GM19043 (cell line): Measurements from ENCODE around the gene GAS7.

Experiments
- ATAC-seq: cut with Tn5 transposase; IDR thresholded peaks from one replicate; pipeline ENCODE4 v1.9.1; 2021; ENCODE audit warnings: low read depth; ENCODE audit not compliant: unreplicated experiment

GAS7 gene

DNA sequence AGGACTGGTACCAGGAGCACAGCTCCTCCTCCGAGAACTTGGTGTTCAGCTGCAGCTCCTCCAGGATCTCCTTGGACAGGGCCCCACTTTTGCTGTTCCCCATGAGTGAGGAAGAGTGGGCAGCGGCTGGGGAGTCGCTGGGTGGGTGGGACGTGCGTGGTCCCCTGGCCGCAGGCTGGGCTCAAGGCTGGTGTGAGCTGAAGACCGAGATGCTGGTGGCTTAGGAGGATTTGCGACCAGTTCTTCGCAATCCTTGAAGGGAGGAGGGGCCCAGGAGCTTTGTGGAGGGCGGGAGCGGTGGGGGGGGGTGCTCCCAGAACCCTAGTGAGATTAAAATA, 293.4 kb downstream of the GAS7 start, which contains the start of gene RCVRN:
Gene RCVRN (minus strand): TSS at position 194 of the 338 bp plus-strand sequence. CDS start 91 bp downstream, at position 103.
- no peak for ATAC-seq

DNA sequence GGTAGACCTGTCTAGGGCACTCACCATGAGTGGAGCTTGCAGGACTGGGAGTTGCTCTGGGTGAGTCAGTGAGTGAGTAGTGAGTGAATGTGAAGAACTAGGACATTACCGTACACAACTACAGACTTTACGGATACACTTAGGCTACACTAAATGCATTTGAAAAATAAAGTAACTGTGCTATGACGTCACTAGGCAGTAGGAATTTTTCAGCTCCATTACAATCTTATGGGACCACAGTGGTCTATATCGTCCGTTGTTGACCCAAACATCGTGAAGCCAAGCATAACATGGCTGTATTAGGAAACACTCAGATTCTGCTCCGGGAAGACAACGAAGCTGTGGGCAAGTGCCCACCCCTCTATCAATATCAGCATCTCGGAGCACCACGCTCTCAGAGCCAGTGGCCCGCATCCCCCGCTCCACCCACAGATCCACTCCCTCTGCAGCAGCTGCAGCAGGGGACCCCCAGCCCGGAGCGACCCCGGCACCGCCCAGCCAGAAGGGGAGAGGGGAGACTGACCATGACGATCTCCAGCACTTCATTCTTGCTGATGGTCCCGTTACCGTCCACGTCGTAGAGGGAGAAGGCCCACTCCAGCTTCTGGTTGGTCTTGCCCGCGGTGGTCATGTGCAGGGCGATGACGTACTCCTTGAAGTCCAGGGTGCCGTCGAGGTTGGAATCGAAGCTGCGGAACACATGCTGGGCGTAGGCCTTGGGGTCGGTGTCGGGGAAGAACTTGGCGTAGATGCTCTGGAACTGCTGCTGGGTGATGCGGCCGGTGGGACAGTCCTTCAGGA, 293.9 kb downstream of the GAS7 start:
- no peak for ATAC-seq

DNA sequence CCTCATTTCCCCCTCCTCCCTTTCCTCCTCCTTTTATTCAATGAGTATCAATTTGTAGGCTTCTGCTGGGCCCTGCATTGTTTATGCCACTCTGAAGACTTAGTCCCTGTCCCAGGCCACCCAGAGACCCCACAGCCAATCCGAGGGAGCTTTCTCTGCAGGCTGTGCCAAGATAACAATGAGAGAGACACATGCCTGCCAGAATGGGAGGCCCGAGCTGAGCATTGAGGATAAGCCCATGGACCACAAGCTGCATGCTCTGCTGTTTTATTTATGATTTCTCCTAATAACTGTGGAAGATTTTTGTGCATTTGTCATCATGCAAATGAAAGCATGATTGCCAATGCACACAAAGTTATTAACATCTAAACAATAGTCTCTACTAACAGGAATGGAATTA, 296.3 kb downstream of the GAS7 start:
- no peak for ATAC-seq

DNA sequence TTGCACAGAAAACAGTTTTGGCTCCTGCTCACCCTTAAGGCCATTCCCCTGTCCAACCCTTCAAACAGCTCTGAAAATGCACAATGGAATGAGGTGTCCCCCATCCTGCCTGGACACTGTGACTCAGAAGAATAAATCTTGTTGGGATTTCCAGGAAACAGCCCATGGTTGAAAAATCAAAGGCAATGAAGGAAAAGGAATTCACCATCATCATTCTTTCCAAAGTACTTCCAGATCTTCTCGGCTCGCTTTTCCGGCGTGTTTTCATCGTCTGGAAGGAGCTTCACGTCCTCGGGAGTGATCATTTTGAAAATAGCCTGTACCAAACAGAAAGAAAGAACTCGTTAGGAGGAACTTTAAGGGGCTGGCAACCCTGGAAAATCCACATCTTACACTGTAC, 297.6 kb downstream of the GAS7 start:
- ATAC-seq = no peak

DNA sequence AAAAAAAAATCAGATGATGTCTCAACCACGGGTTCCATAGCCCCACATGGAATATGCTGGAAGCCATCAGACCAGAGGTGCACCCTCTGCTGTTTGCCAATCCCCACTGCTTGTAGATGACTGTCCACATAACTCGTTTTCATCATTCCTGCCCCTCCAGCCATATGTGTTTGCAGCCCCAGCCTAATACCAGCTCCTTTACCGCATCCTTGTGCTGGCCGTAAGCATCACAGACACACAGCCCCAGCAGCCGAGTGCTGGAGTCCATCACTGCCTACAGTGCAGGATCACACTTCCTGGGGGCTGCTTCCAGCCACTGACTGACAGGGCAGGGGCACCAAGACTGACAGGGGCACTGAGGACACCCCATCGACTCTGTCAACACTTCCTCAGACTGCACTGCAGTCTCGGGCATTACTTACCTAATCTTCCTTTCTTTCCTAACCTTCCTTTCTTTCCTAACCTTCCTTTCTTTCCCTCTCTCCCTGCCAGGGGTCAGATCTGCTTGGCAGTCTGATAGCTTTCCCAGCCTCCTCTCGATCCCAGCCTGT, 298.3 kb downstream of the GAS7 start:
- no peak for ATAC-seq

DNA sequence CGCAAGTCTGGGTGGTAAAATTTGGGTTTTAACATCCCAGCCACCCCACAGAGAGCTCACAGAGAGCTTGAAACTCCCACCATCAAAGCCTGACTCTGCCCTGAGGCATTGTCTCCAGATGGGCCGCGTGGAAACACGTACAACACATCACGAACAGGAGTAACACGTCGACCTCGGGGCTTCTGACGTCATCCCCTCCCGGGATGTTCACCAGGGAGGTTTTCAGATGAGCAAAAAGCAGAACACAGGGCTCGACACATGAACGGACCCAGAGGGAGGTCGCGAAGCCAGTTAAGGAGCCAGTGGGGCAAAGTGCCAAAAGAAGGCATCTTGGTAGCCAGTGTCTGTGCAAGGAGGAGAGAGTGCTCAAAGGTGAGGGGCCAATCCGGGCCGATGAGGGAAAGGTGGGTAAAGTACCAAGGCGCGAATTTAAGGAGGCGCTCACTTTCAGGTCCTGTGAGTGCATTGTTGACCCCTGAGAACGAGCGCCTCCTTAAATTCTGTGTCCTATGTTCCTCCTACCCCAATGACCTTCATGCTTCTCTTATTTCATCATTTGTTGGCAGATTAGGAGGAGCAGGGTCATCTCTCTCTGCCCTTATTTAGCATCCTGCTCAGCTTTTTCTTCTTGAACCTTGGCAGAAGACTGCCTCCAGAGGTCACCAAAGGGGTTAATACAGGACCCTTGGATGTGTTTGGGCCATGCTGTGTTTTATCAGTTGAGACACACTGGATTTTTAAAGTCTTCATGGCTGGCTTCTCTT, 298.9 kb downstream of the GAS7 start:
- ATAC-seq = no peak

DNA sequence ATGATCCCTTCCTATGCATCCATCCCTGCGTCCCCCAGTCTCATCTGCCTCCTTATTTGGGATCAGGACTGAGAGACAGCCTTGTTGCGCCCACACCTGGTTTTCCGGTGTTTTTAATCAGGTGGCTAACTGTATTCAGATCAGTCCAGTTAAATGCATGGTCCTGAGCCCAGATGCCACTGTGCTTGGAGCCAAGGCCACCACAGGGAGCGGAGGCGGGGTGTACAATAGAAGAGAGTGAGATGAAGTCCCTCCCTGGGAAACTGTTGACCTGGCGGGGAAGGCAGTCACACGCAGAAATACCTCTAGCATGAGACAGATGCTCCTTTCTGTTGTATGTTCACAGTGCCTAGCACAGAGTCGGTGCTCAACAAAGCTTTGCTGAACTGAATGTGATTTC, 299.6 kb downstream of the GAS7 start:
- ATAC-seq = no peak

DNA sequence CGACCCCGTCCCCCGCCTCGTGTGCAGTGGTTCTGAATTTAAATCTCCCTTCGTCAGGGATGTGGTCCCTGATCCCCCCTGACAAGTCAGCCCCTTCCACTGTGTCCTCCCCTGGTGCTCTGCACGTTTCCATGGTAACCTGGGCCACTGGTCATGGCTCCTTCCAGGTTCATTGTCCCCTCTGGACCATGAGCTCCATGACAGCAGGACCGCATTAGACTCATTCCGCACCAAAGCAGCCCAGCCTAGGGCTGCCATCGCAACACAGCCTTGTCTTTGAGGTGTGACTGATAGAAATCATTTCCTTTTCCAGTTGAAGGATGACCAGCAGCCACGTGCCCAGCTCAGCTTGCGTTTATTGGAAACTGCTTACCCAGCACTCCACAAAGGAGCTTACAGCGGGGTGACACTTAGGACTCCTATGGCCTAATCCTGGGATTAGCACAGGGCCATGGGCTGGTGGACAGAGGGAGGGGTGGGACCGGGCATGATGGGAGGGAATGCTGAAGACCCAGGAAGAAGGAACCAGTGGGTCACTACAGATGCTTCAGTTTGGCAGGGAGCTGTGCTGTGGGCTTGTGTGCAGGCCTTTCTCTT, 300.9 kb downstream of the GAS7 start:
- ATAC-seq = no peak

DNA sequence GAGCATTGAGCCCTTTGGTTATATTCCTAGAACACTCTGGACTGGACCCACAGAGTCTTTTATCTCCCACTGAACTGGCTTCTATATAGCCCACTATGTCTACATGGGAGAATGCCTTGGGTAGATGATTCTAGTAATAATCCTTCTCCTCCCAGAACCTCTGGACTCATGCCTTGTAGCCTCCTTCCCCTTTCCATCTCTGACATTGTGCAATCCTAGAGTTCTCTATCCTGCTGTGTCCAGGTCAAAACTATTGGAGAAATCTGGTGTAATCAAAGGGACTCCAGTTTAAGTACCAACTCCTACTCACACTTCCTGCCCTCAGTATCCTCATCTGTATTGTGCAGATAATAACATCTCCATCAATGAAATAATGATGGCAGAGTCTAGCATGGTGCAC, 302.5 kb downstream of the GAS7 start:
- ATAC-seq = no peak

DNA sequence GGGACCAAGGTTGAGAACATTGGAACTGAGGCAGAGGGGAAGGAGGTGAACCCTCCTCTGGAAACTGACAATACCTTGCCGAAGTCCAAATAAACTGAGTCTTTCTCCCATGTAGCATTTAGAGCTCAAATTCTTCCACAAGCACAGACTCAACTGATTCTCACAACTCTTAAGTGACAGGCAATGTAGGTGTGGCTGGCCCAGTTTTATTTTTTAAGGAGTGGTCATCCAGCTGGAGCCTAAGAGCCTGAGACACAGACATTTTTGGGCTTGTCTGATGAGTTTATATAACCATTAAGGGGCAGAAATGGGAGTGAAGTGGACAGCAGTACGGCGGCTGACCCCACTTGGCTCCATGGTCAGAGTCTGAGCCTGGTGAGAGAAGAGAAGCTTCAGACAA, 304.2 kb downstream of the GAS7 start:
- ATAC-seq = no peak

DNA sequence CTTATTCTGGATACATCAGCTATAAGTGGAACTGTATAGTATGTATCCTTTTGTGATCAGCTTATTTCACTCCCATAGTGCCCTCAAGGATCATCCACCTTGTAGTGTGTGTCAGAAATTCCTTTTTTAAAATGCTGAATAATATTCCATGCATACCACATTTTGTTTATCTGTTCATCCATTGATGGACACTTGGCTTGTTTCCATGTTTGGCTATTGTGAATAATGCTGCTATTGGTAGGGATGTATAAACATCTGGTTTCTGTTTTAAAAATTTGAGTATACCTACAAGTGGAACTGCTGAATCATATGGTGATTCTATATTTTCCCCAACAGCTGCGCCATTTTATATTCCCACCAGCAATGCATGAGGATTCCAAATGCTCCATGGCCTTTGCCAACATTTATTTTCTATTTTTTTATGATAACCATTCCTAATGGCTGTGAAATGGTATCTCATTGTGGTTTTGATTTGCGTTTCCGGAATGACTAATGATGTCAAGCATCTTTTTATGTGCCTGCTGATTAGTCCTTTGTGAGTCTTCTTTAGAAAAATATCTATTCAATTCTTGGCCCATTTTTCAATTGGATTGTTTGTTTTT, 304.9 kb downstream of the GAS7 start:
- ATAC-seq = no peak

DNA sequence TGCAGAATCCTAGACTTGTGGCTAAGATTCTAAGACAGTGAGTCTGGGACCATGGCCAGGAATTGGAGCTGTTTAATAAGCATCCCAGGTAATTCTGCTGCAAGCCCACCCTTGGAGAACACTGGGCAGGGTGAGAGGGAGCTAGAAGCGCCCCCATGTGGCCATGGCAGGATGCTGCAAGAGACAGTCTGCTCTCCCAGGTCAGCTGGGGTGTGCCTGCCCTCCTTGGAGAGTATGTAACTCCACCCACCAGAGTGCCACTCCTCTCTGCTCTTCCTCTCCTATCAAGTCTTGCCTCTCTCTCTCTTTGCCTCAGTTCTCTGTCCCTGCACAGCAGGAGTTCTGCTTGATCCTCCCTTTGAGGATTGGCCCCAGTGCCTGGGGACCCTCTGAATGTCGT, 308.3 kb downstream of the GAS7 start:
- ATAC-seq = no peak

DNA sequence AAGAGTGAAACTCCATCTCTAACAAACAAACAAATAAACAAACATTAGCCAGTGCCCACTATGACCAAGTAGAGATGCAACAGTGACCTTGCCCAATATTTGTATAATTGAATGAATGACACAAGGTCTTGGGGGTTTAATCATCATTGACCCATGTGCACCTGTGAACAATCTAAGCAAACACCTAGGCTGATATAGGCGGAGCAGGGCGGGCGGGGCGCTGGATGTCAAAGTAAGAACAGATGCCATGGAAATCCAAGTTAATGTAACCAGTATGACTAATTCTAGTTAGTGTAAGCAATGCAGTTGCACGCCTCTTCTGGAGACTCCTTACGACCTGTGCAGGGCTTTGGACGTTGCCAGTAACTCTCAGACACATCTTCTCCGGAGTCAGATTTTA, 310.9 kb downstream of the GAS7 start:
- no peak for ATAC-seq

DNA sequence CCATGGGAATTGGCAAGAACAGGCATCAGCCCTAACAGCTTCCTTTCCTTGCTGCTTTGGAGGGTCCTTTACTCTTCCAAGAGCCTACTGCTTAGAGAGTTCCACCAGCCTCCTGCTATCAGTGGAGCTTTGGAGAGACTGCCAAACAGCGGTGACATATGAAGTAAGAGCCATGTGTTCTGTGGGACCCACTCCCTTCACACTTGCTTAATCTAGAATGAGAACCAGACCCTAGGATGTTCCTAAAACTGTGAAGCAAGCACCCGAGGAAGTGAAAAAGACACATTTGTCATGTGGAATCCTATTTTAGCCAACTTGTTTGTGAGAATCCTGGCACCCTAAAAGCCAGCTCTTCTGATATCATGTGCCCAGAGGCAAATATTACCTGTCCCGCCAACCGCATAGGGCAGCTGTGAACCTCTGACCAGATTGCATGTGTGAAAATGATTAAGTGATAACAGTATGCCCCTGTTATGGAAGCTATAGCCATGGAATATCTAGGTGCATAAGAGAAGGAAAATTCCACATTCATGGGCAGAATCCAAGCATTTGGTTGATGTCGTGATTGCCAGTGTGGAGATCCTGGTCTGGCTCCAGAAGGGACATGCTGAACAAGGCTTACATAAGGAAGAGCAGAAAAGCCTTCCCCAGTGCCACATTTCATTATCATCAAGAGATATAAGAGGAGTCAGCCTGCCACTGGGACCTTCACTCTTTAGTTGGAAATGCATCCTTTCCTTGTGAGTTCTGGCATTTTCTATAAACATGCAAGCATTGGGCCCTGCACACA, 312.1 kb downstream of the GAS7 start:
- no peak for ATAC-seq

DNA sequence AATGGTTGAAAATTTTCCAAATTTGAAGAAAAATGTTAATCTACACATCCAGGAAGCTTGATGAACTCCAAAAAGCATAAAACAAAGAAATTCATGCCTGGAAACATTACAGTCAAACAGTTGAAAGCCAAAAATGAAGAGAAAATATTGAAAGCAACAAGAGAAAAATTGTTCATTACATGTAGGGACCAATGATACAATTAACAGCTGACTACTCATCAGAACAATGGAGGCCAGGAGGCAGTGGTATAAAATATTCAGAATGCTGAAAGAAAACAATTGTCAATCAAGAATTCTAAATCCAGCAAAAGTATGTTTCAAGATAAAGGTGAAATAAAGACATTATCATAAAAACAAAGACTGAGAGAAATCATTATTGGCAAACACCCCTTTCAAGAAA, 315.0 kb downstream of the GAS7 start:
- ATAC-seq = no peak

DNA sequence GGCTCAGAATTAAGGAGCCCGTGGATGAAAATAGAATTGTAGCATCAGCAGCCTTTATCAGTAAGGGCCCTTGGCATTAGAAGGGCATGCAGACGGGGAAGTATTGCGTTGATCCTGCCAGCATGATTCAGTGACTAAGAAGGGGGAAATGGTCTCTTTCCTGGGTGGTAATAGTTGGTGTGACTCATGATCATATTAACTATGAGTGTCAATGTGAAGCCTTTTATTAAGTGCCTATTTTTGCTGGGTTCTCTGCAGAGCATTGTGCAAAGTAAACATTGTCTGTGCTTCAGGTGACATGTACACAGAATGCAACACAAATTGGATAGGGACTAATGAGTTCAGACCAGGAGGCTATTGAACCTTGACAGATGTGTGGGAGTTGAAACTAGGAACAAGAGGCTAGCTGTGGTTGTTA, 317.8 kb downstream of the GAS7 start:
- no peak for ATAC-seq

DNA sequence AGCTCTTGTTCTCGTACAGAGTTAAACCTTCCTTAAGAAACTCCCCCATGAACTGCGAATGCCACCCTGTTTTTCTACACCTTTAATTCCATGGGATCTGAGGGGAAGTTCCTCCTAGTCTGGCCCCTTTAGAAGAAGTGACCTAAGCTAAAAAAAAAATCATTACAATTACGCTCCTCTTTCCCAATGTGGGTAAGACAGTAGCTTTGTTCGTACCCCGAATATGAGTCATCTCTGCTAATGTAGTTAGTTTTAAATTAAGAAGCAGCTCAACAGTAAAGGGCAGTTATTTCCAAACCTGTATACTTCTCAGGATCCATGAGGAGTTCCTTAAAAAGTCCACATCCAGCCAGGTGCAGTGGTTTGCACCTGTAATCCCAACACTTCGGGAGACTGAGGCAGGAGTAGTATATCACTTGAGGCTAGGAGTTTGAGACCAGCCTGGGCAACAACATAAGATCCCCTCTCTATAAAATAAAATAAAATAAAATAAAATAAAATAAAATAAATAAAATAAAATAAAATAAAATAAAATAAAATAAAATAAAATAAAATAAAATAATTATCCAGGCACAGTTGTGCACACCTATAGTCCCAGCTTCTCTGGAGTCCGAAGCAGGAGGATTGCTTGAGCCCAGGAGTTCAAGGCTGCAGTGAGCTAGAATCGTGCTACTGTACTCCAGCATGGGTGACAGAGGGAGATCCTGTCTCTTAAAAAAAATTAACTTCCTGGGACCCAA, 319.4 kb downstream of the GAS7 start:
- no peak for ATAC-seq

DNA sequence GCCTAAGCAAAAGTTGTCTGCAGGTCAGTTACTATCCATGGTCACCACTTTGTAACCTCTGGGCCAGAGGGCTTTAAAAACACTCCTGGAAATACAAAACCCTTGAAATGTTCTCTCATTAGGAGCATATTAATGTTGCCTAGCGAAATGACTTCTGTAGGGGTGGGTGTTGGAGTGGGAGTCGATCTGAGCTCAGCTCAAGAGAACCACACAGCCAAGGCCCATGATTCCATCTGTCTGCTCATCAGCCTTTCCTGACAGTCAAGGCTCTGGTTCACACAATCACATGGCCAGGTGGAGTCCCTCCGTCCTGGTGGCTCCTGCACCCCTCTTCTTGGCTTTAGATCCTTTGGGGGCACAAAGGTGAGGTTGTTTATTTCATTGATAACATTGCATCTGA, 320.1 kb downstream of the GAS7 start:
- ATAC-seq = no peak

DNA sequence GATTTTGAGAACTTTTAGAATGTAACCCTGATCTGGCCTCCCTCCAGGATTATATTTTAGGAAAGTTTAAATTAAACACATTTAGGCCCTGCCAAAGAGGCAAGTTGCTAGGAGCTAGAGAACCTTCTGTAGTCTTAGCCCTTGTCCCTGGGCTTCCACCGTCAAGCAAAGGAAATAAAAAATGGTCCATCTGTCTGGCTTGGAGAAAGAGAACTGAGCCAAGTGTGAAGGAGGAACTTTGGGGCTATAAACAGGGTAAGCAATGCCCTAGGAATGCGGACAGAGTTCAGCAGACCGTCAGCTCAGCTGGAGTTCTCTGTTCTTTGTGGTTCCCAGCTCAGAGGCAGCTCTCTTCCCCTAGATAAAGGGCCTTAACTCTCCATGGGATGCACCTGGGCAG, 323.0 kb downstream of the GAS7 start:
- no peak for ATAC-seq

DNA sequence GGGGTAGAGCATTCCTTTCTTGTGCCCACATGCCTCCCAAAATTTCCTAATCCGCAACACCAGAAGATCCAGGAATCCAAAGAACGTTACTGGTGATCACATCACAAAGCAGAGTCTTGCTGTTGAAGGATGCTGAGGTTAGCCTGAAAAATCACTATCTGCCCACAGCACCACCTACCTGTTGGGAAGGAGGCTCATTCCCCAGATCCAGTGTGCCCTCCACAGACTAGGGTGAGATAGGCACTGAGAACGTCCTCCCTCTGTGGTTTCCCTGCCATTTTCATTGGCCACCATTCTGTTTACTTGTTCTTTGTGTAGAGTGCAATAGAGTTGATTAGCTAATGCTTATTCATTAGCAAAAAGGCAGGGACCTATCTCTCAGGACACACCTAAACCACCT, 323.7 kb downstream of the GAS7 start:
- no peak for ATAC-seq
